OCI-LY7 (cell line): Measurements from ENCODE around the gene STMN1. TPM values are rescaled to one million over a fixed set of nuclear protein-coding genes. Genes with fewer than 3 reads are reported as not detected.

ENCODE experiments used
- BruUV-seq: library from RNA; stranded (reverse); fragments of 400-500 nt; replicated peaks from 2 replicates; lab custom pipeline; 2021; lab: Mats Ljungman, UMichigan
- CTCF ChIA-PET: fragments of 300-600 bp; sonication (Branson Sonifier 250); formaldehyde crosslinking; loops from one replicate; lab custom pipeline; 2022; ENCODE audit warnings: antibody characterized with exemption; ENCODE audit not compliant: unreplicated experiment; lab: Charles Lee
- POLR2A ChIA-PET: fragments of 300-600 bp; sonication (Branson Sonifier 250); formaldehyde crosslinking; loops from one replicate; lab custom pipeline; 2022; ENCODE audit warnings: antibody characterized with exemption; lab: Charles Lee
- DNase-seq: peaks from one replicate; pipeline ENCODE4 v3.0.0-alpha.2; 2015; ENCODE audit warnings: low spot score
- H2AFZ ChIP-seq: fragments of 200-600 bp; sonication (generic), shearing (Covaris generic); 2 replicates; pipeline ENCODE4 v1.6.1; 2014; ENCODE audit warnings: mild to moderate bottlenecking, antibody characterized with exemption, low read length, moderate library complexity
- H3K27ac ChIP-seq: fragments of 200-600 bp; sonication (generic); 2 replicates; pipeline ENCODE4 v1.5.1; 2014; ENCODE audit warnings: mixed run types, low read depth, mild to moderate bottlenecking, moderate library complexity, low read length, inconsistent platforms; ENCODE audit not compliant: poor library complexity, severe bottlenecking
- H3K36me3 ChIP-seq: fragments of 200-600 bp; sonication (generic); 2 replicates; pipeline ENCODE4 v1.6.1; 2014; ENCODE audit warnings: mild to moderate bottlenecking, antibody characterized with exemption, low read length, moderate library complexity, mixed read lengths; ENCODE audit not compliant: insufficient read depth
- H3K4me1 ChIP-seq: fragments of 200-600 bp; sonication (generic); 2 replicates; pipeline ENCODE4 v1.5.1; 2014; ENCODE audit warnings: mild to moderate bottlenecking, low read length; ENCODE audit not compliant: insufficient read depth, poor library complexity, severe bottlenecking
- H3K4me2 ChIP-seq: fragments of 200-600 bp; sonication (generic); 2 replicates; pipeline ENCODE4 v1.6.1; 2014; ENCODE audit warnings: mild to moderate bottlenecking, low read length
- H3K4me3 ChIP-seq: fragments of 200-600 bp; sonication (generic); 2 replicates; pipeline ENCODE4 v1.5.1; 2014; ENCODE audit warnings: mild to moderate bottlenecking, low read depth, low read length; ENCODE audit not compliant: poor library complexity, severe bottlenecking
- H3K79me2 ChIP-seq: fragments of 200-600 bp; sonication (generic); 2 replicates; pipeline ENCODE4 v1.6.1; 2016; ENCODE audit warnings: low read depth, mild to moderate bottlenecking, low read length, moderate library complexity, mixed read lengths; ENCODE audit not compliant: insufficient read depth
- H3K9me2 ChIP-seq: fragments of 200-600 bp; sonication (generic); 2 replicates; pipeline ENCODE4 v1.6.1; 2016; ENCODE audit warnings: mild to moderate bottlenecking, low read length, mixed read lengths; ENCODE audit not compliant: insufficient read depth
- H3K9me3 ChIP-seq: fragments of 200-600 bp; sonication (generic); 2 replicates; pipeline ENCODE4 v1.6.1; 2014; ENCODE audit warnings: mild to moderate bottlenecking, mixed run types, low read length, mixed read lengths
- H4K20me1 ChIP-seq: fragments of 200-600 bp; sonication (generic); 2 replicates; pipeline ENCODE4 v1.6.1; 2014; ENCODE audit warnings: mild to moderate bottlenecking, antibody characterized with exemption, low read length, moderate library complexity, mixed read lengths; ENCODE audit not compliant: insufficient read depth
- CTCF ChIP-seq: fragments of 200-600 bp; sonication (generic); conservative IDR thresholded peaks from 2 replicates; pipeline ENCODE4 v1.5.1; 2014; ENCODE audit warnings: mild to moderate bottlenecking, antibody characterized with exemption, low read length, moderate library complexity, mixed read lengths
- EZH2phosphoT487 ChIP-seq: fragments of 200-600 bp; sonication (generic); IDR thresholded peaks from 2 replicates; pipeline ENCODE4 v1.6.1; 2018; ENCODE audit warnings: low read depth, borderline replicate concordance, mild to moderate bottlenecking, mixed run types, antibody characterized with exemption, low read length, moderate library complexity, mixed read lengths
- intact Hi-C: fragments of 100-400 bp; cut with micrococcal nuclease; formaldehyde crosslinking; loops from one replicate; pipeline ENCODE4 v1.10.0; 2022; ENCODE audit not compliant: unreplicated experiment
- total RNA-seq, 2 experiments: library from RNA; depleted of rRNA in 1 of 2; stranded (reverse); fragments of >200 nt in 1 of 2; shearing (Covaris generic) in 1 of 2; gene quantifications; 2 replicates each; pipeline ENCODE4 v1.2.3, GENCODE V29; 2014 to 2022

The STMN1 gene
- total RNA-seq, 2 experiments from 2014 or later, result 730 to 847 TPM

GRCh38 chr1:25906644-25907300, 553 bp upstream of the STMN1 start:
- TF ChIP-seq CTCF, result no peak
- no peak for TF ChIP-seq EZH2phosphoT487
- H3K9me2 ChIP-seq, result no peaks in the 10 kb centered on the region
- peak overlapping the region; percentile 84 for H3K4me3 ChIP-seq
- peaks cover 35% of the 10 kb centered on the region for H3K36me3 ChIP-seq
- ChIA-PET POLR2A (interaction anchor here (0.6 to 5.1 kb wide), 2 partner anchors 28 to 90 kb away, joined by 3 to 18 read pairs; partner anchors contain the start of gene PAFAH2), CTCF (interaction anchor here (1.0 kb wide), 1 partner anchor 10 kb away, joined by 4 read pairs; no protein-coding TSS in a partner anchor)
- no peak for DNase-seq
- peaks cover 31% of the 10 kb centered on the region for H4K20me1 ChIP-seq
- H3K9me3 ChIP-seq, result no peaks in the 10 kb centered on the region
- peak overlapping the region; percentile 79; the same call in 1 of the 2 replicates for H2AFZ ChIP-seq
- no TSS peak for BruUV-seq
- peaks cover 36% of the 10 kb centered on the region for H3K79me2 ChIP-seq
- intact Hi-C loops, result no loop called here
- peak overlapping the region; percentile 68 for H3K4me2 ChIP-seq
- no peak overlapping the region for H3K27ac ChIP-seq
- H3K4me1 ChIP-seq, result peaks cover 27% of the 10 kb centered on the region

- Histone ChIP-seq H3K4me3 (peak overlapping the region; percentile 84), H3K27ac (peak overlapping the region; percentile 84), H3K9me3 (no peaks in the 10 kb centered on the region), H3K36me3 (peaks cover 52% of the 10 kb centered on the region), H3K9me2 (no peaks in the 10 kb centered on the region), H3K79me2 (peaks cover 50% of the 10 kb centered on the region), H3K4me2 (peak overlapping the region; percentile 64), H3K4me1 (peaks cover 27% of the 10 kb centered on the region), H4K20me1 (peaks cover 34% of the 10 kb centered on the region), H2AFZ (no peak overlapping the region; the same call in 1 of the 2 replicates)
- intact Hi-C loops, result loop anchor here (1.0 kb wide), 1 partner anchor 93 kb away; the partner anchor contains the start of gene PAFAH2
- DNase-seq, result peak; percentile 96
- POLR2A ChIA-PET, result interaction anchor here (0.6 to 5.1 kb wide), 8 partner anchors 9 to 403 kb away, joined by 3 to 18 read pairs (median 4); partner anchors contain the start of gene PAFAH2
- TF ChIP-seq CTCF, result peak; percentile 68
- TF ChIP-seq EZH2phosphoT487, result no peak
- BruUV-seq, result no TSS peak
- CTCF ChIA-PET, result interaction anchor here (0.6 kb wide), 1 partner anchor 565 kb away, joined by 3 read pairs; no protein-coding TSS in a partner anchor
Measured at GRCh38 chr1:25904943-25905679, 1.1 kb downstream of the STMN1 start.
